Measurements from ENCODE around the gene ABHD8.

ABHD8 gene

GRCh38 chr19:17333611-17334413 lies 30.6 kb upstream of the ABHD8 start:
- DNase-seq: peak; percentile 82

GRCh38 chr19:17332677-17333581 lies 29.7 kb upstream of the ABHD8 start:
- peak; percentile 74 for DNase-seq

GRCh38 chr19:17332360-17332676 lies 29.1 kb upstream of the ABHD8 start:
- DNase-seq: no peak

DNA sequence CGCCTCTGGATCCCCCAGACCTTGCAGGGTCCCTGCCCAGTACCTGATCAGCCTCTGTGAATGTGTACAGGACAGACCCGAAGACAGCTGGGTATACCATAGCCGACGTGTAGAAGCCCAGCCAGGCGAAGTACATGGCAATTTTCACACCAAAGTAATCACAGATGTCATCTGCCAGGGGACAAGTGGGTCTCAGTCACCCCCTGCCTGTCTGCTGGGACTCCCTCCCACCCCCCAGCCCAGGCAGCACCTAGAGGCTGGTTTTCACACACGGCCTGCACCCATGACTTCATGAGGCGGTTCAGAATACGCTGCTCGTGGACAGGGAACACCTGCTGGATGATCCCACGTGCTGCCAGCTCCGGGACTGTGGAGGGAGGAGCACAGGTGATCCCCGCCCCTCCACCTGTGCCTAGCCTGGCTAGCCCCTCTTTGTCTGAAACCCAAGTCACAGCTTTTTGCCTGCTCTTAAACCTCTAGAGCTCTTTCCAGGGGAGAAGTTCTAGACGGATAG lies 27.9 kb upstream of the ABHD8 start:
- DNase-seq: no peak

- no peak for DNase-seq
Observed at GRCh38 chr19:17330262-17331044, 27.2 kb upstream of the ABHD8 start.

- DNase-seq: no peak
Observed at GRCh38 chr19:17329366-17330261, 26.4 kb upstream of the ABHD8 start.

GRCh38 chr19:17328517-17329365 lies 25.5 kb upstream of the ABHD8 start:
- DNase-seq: no peak

DNA sequence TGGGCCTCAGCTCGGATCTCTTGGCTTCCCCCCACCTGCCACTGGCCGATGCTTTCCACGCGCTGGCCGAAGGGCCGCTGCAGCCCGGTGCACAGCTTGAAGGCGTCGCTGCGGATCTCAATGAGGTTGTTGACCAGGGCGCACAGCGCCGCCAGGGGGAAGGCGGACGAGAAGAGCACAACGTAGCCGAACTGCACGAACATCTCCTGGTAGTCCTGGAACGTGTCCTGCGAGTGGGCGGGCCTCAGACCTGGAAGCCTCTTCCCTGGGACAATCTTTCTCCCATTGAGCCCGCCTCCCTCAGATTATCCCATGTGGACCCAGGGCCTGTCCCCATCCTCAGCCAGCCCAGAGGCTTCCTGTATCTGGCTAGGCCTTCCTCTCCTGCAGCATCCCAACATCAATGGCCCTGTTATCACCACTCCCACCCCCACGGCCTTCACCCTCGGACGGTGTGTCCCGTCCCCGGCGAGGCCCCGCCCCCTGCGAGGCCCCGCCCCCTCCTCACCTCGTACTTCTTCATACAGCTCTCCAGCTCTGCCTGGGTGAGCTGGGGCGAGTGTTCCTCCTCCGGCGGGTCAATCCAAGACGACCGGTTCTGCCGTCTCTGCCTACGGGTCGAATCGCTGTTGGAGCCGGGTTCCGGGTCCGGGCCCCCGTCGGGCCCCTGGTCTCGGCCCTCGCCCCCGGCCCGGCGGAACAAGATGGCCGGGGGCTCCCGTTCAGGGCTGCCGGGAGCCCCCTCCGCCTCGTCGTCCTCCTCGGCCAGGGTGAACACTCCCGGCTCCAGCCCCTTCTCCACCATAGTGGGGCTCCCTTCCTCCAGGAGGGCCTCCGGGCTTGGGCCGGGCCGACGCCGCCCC lies 24.7 kb upstream of the ABHD8 start:
- DNase-seq: peak; percentile 66

DNA sequence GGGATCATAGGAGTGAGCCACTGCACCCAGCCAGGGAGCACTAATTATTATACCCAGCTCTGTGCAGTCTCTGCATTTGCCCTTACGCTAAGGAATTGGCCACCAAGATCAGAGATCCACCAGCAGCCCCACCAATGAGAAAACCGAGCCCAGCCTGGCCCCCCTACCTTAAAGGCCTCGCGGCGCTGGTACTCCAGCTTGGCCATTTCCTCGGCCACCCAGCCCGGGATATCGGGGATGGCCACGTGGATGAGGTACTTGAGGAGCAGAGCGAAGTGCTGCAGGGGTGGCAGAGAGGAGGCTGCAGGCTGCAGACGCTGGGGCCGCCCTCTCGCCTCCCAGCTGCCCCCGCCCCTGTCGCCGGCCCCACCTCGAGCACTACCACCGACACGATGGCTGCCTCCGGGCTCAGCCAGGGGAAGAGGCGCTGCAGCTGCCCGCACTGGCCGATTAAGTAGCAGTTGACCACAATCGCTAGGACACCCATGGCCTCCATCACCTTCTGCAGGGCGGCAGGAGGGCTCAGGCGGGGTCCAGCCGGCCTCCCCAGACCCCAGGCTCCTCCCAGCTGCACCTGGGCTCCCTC lies 23.9 kb upstream of the ABHD8 start:
- DNase-seq: no peak

GRCh38 chr19:17326595-17326966 lies 23.4 kb upstream of the ABHD8 start:
- no peak for DNase-seq

DNA sequence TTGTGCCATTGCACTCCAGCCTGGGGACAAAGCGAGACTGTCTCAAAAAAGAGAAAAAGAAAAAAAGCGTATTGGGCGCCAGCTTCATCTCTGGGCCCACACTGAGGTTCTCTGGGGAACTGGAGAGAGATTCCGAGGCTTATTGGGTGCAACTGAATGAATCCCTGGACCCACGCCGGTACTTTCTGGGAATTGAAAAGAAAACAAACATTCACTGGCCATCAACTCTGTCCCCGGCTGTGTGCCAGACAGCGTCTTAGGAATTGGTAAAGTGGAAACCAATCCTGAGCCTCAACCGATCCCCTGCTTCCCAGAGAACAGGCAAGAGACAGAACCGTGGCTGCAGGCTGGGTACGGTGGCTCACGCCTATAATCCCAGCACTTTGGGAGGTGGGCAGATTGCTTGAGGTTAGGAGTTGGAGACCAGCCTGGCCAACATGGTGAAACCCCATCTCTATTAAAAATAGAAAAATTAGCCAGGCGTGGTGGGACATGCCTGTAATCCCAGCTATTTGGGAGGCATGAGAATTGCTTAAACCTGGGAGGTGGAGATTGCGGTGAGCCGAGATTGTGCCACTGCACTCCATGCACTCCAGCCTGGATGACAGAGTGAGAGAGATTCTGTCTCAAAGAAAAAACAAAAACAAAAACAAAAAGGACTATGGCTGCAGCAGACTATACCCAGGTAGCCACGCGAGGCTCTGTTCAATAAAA lies 22.8 kb upstream of the ABHD8 start:
- DNase-seq: no peak

DNA sequence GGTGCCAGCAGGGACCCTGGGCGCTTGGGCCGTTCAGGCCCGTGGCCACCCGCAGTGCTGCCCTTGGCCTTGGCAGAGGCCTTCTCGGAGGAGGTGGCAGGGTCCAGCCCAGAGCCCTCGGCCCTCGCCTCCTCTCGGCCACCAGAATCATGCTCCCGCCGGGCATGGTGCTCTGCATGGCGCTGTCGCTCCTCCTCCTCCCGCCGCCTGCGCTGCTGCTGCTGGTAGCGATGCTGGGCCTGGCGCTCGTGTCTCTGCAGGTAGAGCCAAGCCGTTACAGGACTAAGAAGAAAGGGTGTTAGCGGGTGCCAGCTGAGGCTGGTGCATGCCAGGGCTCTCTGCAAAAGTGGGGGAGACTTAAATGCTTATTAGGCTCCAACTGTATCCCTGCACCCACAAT lies 21.9 kb upstream of the ABHD8 start:
- no peak for DNase-seq

GRCh38 chr19:17324357-17325114 lies 21.3 kb upstream of the ABHD8 start:
- DNase-seq: no peak

DNA sequence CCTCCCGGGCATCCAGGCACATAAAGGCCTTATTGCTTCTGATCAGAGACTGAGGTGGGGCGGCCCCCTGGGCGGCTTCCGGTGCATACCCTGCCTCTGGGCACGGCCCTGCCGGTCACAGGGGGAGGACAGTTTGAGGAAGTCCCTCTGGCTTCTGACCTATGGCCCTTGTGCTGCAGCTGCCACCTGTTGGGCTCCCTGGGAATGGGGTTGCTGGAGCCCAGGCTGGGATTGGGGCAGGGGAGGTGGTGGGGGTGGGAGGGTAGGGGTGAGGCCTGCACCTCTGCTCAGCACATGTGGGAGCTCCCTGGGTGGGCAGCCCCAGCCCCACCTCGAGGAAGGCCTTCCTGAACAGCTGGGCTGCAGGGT lies 20.7 kb upstream of the ABHD8 start:
- DNase-seq: no peak

- DNase-seq: no peak
Observed at GRCh38 chr19:17323300-17323963, 20.2 kb upstream of the ABHD8 start.

GRCh38 chr19:17322854-17323253 lies 19.6 kb upstream of the ABHD8 start:
- DNase-seq: no peak

- DNase-seq: no peak
Observed at GRCh38 chr19:17321655-17322489, 18.6 kb upstream of the ABHD8 start.

Data from stimulated activated CD8-positive, alpha-beta memory T cell treated with anti-CD3 and anti-CD28 coated beads, Interleukin-4, amount 100 ng/mL, for 48 hours (primary cell).